GM21526 (cell line): ENCODE data around the gene CKLF.
"Not testable (repeated sequence)": the region's sequence is repeated elsewhere in the genome, so short reads cannot be mapped to it uniquely, and the experiment has no call there.

Experiments
- ATAC-seq: cut with Tn5 transposase; IDR thresholded peaks from one replicate; pipeline ENCODE4 v1.9.1; 2021; ENCODE audit warnings: moderate library complexity; ENCODE audit not compliant: unreplicated experiment, low FRiP score

Gene CKLF

GRCh38 chr16:66611911-66612310 is 59.5 kb downstream of the CKLF start:
- not testable (repeated sequence) for ATAC-seq

- no peak for ATAC-seq
Observed at GRCh38 chr16:66612422-66612821, 60.0 kb downstream of the CKLF start.

GRCh38 chr16:66614161-66614802 is 61.9 kb downstream of the CKLF start:
- no peak for ATAC-seq
